Natural killer cell treated with Interleukin-12 subunit alpha and Interleukin-12 subunit beta and Interleukin-15 and Interleukin-18, amount 100 ng/mL, for 72 hours (primary cell): ENCODE results near the gene SCAMP2. TPM values are rescaled to one million over a fixed set of nuclear protein-coding genes. Genes with fewer than 3 reads are reported as not detected.

Experiments
- ATAC-seq, 2 donors: fragments of 150-1000 bp; cut with Tn5 transposase in 1 of 2; sonication (Bioruptor Pico), chemical (Tn5 transposase) in 1 of 2; 2 replicates each; pipeline ENCODE4 v1.10.0; 2021
- DNase-seq: peaks from one replicate; pipeline ENCODE4 v3.0.0; 2022; ENCODE audit warnings: low spot score
- H3K27ac Mint-ChIP-seq, 2 donors: 1 replicate in 1 of 2; 2 replicates in 1 of 2; pipeline ENCODE4 v1.8.0; 2022; ENCODE audit warnings: mixed read lengths in 2 of 2, mild to moderate bottlenecking in 1 of 2, moderate library complexity in 1 of 2
- H3K27me3 Mint-ChIP-seq, 2 donors: 1 replicate in 1 of 2; 2 replicates in 1 of 2; pipeline ENCODE4 v1.8.0; 2022; ENCODE audit warnings: mixed read lengths in 2 of 2
- H3K36me3 Mint-ChIP-seq: one replicate; pipeline ENCODE4 v1.8.0; 2022; ENCODE audit warnings: mixed read lengths
- H3K4me1 Mint-ChIP-seq, 2 donors: 1 replicate in 1 of 2; 2 replicates in 1 of 2; pipeline ENCODE4 v1.8.0; 2022; ENCODE audit warnings: low read depth in 2 of 2, mixed read lengths in 2 of 2, mild to moderate bottlenecking in 1 of 2
- H3K4me3 Mint-ChIP-seq: one replicate; pipeline ENCODE4 v1.8.0; 2022; ENCODE audit warnings: mixed read lengths
- H3K9me3 Mint-ChIP-seq: 2 replicates; pipeline ENCODE4 v1.8.0; 2022; ENCODE audit warnings: mixed read lengths
- total RNA-seq, 2 donors: library from RNA; stranded (reverse); gene quantifications; one replicate each; pipeline ENCODE4 v1.2.3, GENCODE V29; 2022

Gene SCAMP2
- total RNA-seq, 2 donors from 2014 or later, result 109 to 111 TPM

GRCh38 chr15:74863239-74864056 lies 9.7 kb downstream of the SCAMP2 start:
- Mint-ChIP-seq H3K27me3 (no peaks in the 10 kb centered on the region), H3K4me1 (peaks cover 48 to 55% of the 10 kb centered on the region in 2 donors), H3K4me3 (peak overlapping the region; percentile 37), H3K9me3 (no peaks in the 10 kb centered on the region), H3K27ac (peak overlapping the region; percentile 73 to 74), H3K36me3 (peaks cover 4% of the 10 kb centered on the region)
- DNase-seq, result no peak
- peak; percentile 69 to 72 for ATAC-seq

DNA sequence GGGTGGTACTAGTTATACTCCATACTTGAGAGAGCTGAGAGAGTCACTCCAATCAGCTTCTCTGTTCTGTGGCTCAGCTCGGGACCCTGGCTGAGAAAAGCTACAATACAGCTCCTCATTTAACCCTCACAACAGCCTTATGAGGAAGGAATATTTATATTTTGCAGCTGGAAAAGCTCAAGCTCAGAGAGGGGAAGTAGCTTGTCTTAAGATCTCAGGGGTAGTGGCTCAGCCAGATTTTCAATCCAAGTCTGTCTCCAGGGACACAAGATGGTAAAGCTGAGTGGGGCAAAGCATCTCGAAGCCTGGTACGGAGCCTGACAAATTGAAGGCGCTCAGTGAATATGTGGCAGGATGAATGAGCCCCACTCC lies 14.8 kb downstream of the SCAMP2 start:
- ATAC-seq (no peak), DNase-seq (no peak)
- H3K4me1 Mint-ChIP-seq, result peaks cover 33 to 34% of the 10 kb centered on the region in 2 donors

GRCh38 chr15:74857671-74858368 lies 15.3 kb downstream of the SCAMP2 start:
- no peaks in the 10 kb centered on the region for H3K9me3 Mint-ChIP-seq
- H3K4me1 Mint-ChIP-seq, result peaks cover 34 to 35% of the 10 kb centered on the region in 2 donors
- H3K36me3 Mint-ChIP-seq, result peaks cover 4% of the 10 kb centered on the region
- ATAC-seq (peak; percentile 83 to 91), DNase-seq (no peak)
- peak overlapping the region; percentile 67 for H3K4me3 Mint-ChIP-seq
- no peaks in the 10 kb centered on the region for H3K27me3 Mint-ChIP-seq
- H3K27ac Mint-ChIP-seq, result peak overlapping the region; percentile 83 to 87

More for the DNA sequence above, 14.8 kb downstream of the SCAMP2 start:
- Mint-ChIP-seq H3K27ac (peak overlapping the region; percentile 83 to 87), H3K36me3 (peaks cover 1% of the 10 kb centered on the region), H3K9me3 (no peaks in the 10 kb centered on the region), H3K27me3 (no peaks in the 10 kb centered on the region), H3K4me3 (peak overlapping the region; percentile 67)

DNA sequence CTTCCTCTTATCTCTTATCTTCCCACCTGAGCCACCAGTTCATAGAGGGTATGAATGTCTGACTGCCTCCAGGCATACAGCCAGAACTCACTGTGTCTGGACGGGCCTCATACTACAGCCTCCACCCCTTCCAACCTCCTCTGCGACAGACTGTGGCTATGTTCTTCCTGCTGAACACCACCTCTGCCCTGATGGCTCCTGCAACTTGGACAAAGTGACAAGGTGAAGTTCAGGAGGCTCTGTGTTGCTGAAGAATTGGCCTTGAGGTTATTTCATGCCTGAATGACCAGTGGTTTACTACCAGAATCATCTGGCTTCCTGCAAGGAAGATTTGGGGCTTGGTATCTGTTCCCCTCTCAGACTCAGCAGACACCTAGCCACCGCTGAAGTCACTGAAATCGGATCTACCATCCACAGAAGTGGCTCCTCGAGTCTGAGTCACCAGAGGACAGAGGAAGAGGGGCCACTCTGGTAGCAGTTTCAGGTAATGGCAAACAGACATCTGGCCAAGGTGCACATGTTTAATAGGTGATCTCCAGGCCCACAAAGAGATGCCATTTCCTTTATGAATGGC lies 16.0 kb downstream of the SCAMP2 start:
- H3K4me1 Mint-ChIP-seq, result peaks cover 34 to 35% of the 10 kb centered on the region in 2 donors
- no peaks in the 10 kb centered on the region for H3K27me3 Mint-ChIP-seq
- H3K27ac Mint-ChIP-seq, result peak overlapping the region; percentile 83 to 87
- peak in 1 of 2 donors; percentile 41 for ATAC-seq
- no peak for DNase-seq
- H3K9me3 Mint-ChIP-seq, result no peaks in the 10 kb centered on the region
- peaks cover 4% of the 10 kb centered on the region for H3K36me3 Mint-ChIP-seq
- H3K4me3 Mint-ChIP-seq, result peak overlapping the region; percentile 67

GRCh38 chr15:74856537-74856936 lies 16.6 kb downstream of the SCAMP2 start:
- ATAC-seq (no peak), DNase-seq (no peak)
- Mint-ChIP-seq H3K27ac (peak overlapping the region; percentile 83 to 87), H3K4me1 (peaks cover 34 to 35% of the 10 kb centered on the region in 2 donors), H3K4me3 (no peak overlapping the region), H3K9me3 (no peaks in the 10 kb centered on the region), H3K27me3 (no peaks in the 10 kb centered on the region), H3K36me3 (peaks cover 4% of the 10 kb centered on the region)

GRCh38 chr15:74855857-74856256 lies 17.3 kb downstream of the SCAMP2 start:
- DNase-seq (no peak), ATAC-seq (no peak)
- Mint-ChIP-seq H3K27me3 (no peaks in the 10 kb centered on the region), H3K4me1 (peaks cover 31 to 34% of the 10 kb centered on the region in 2 donors), H3K9me3 (no peaks in the 10 kb centered on the region), H3K36me3 (peaks cover 4% of the 10 kb centered on the region), H3K4me3 (no peak overlapping the region), H3K27ac (peak overlapping the region in 1 of 2 donors; percentile 28)

DNA sequence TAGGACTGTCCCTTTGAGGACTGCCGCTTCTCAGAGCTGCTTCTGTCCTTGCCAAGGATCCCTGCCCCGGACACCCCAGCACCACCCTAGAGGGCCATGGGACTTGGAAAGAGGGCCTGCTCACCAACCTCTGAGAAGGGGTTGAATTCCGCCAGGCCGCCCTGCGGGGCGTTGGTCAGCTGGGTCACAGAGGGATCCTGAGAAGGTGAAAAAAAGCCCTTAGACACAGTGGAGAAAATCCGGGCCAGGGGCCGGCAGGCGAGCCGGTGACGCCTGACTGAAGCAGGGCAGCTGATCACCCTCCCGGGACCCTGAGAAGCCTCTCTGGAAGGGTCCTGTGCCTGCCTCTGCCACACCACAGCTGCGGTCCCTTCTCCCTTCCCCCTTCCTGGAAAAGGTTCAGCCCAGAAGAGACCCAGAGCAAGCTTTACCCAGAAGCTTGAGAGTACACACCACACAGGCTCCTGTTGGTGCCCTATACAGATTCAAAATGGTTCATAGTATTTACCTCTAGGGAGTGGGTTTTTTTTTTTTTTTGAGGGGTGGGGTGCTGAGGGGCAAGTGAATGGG lies 18.6 kb downstream of the SCAMP2 start:
- Mint-ChIP-seq H3K27me3 (no peaks in the 10 kb centered on the region), H3K4me1 (peaks cover 30 to 31% of the 10 kb centered on the region in 2 donors), H3K36me3 (peaks cover 4% of the 10 kb centered on the region), H3K27ac (no peak overlapping the region), H3K9me3 (no peaks in the 10 kb centered on the region), H3K4me3 (no peak overlapping the region)
- DNase-seq (no peak), ATAC-seq (no peak)

DNA sequence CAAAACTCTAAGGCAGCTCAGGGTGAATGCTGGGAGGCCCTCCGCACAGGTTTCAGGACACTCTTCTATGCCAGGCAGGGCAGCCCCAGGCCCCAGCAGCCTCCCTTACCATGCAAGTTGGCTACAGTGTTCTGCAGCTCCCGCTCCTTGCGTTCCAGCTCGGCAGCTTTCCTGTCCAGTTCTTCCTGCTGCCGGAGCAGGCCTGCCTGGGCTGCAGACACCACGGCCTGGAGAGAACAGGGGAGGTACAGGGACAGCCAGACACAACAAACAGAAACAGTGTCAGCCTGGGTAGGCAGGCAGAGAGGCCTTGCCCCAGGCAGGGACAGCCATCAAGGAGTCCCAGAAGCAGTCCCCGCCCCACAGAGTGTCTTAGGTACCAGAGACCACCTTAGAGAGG lies 21.2 kb downstream of the SCAMP2 start:
- Mint-ChIP-seq H3K4me3 (no peak overlapping the region), H3K27me3 (no peaks in the 10 kb centered on the region), H3K9me3 (no peaks in the 10 kb centered on the region), H3K4me1 (peaks cover 5 to 12% of the 10 kb centered on the region in 2 donors), H3K27ac (no peak overlapping the region), H3K36me3 (peaks cover 16% of the 10 kb centered on the region)
- no peak for ATAC-seq
- no peak for DNase-seq

- H3K27ac Mint-ChIP-seq, result no peak overlapping the region
Observed at GRCh38 chr15:74850393-74850792, 22.8 kb downstream of the SCAMP2 start.

DNA sequence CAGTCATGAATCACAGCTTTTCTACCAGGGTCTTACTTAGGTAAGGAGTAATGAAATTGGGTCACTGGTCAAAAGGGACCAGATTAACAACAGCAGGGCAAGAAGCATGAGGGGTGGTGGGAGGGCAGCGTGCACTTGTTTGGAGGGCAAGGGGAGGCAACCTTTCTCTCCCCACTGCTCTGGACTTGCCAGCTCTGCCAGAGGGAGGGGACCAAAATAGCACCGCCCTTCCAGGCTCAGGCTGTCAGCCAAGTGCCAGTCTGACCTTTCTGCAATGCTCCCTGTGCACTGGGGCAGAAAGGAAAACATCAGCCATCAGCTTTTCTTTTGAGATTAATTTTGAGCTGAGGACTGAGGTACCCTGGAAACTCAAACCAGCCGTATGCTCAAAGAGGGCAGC lies 25.7 kb downstream of the SCAMP2 start:
- ATAC-seq (no peak), DNase-seq (no peak)
- H3K4me3 Mint-ChIP-seq, result no peak overlapping the region
- H3K27me3 Mint-ChIP-seq, result no peaks in the 10 kb centered on the region
- peaks cover 25 to 31% of the 10 kb centered on the region in 2 donors for H3K4me1 Mint-ChIP-seq
- H3K27ac Mint-ChIP-seq, result peak overlapping the region in 1 of 2 donors; percentile 77
- no peaks in the 10 kb centered on the region for H3K9me3 Mint-ChIP-seq
- H3K36me3 Mint-ChIP-seq, result peaks cover 13% of the 10 kb centered on the region

More at GRCh38 chr15:74850393-74850792, 22.8 kb downstream of the SCAMP2 start:
- DNase-seq (no peak), ATAC-seq (no peak)
- peaks cover 10 to 14% of the 10 kb centered on the region in 2 donors for H3K4me1 Mint-ChIP-seq
- no peak overlapping the region for H3K4me3 Mint-ChIP-seq
- H3K27me3 Mint-ChIP-seq, result no peaks in the 10 kb centered on the region
- no peaks in the 10 kb centered on the region for H3K9me3 Mint-ChIP-seq
- H3K36me3 Mint-ChIP-seq, result peaks cover 16% of the 10 kb centered on the region

DNA sequence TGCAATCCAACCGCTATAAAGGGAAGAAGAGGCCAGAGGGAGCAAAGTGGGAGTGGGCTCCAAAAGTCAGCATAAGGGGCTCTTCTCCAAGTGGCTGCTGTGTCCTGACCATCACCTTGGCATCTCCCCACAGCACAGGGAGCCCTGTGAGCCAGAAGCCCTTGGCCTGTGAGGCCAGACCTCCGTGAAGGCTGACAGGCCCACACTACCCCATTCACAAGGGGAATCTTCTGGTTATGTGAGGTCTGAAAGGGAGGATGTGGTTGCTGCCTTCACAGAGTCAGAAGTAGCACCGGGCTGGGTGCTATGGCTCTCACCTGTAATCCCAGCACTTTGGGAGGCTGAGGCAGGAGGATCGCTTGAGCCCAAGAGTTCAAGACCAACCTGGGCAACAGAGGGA lies 27.6 kb downstream of the SCAMP2 start:
- H3K36me3 Mint-ChIP-seq, result peaks cover 13% of the 10 kb centered on the region
- H3K27me3 Mint-ChIP-seq, result no peaks in the 10 kb centered on the region
- DNase-seq (no peak), ATAC-seq (peak in 1 of 2 donors; percentile 37)
- H3K4me3 Mint-ChIP-seq, result peak overlapping the region; percentile 81
- H3K9me3 Mint-ChIP-seq, result no peaks in the 10 kb centered on the region
- H3K4me1 Mint-ChIP-seq, result peaks cover 39 to 43% of the 10 kb centered on the region in 2 donors
- peak overlapping the region; percentile 95 to 96 for H3K27ac Mint-ChIP-seq

GRCh38 chr15:74845208-74845568 lies 28.0 kb downstream of the SCAMP2 start:
- DNase-seq (no peak), ATAC-seq (peak; percentile 30 to 63)
- Mint-ChIP-seq H3K36me3 (peaks cover 13% of the 10 kb centered on the region), H3K27me3 (no peaks in the 10 kb centered on the region), H3K4me3 (peak overlapping the region; percentile 81), H3K9me3 (no peaks in the 10 kb centered on the region), H3K4me1 (peaks cover 39 to 43% of the 10 kb centered on the region in 2 donors), H3K27ac (peak overlapping the region; percentile 95 to 96)

DNA sequence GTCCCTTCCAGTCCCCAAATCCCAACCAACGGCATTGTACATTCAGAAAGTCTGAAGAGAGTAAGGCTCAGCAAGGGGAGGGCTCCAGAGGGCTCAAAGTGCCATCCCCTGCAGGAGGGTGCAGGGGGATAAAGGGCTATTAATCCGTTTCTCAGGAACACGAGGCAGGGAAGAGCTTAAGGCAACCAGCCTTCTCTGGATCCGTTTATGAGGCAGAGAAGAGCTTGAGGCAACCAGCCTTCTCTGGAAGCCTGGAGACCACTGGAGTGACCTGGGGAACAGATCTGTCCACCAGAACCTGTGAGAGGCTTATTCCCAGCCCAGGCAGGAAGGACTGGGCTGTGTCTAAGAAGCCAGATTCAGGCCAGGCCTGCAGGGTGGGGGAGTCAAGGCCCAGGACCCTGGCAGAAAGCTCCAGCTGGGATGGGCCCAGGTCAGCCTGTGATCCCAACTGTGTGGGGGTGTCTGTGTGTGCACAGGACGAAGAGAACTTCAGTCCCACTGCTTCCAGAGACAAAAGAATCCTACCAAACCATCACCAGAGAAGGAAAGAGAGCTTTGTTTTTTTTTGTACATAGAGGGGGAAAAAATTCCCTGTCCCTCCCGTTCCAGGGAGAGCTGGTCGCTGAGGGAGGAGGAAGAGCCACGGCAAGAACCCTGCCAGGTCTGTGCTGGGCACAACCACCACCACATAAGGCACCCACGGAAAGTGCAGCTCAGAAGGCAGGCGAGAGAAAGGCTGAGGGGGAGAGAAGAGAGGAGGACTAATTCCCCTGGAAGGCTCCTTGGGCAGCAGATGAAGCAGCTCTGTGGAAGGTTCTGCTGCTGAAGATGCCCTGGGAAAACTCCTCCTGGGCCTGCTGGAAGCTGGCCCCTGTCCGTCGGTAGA lies 28.6 kb downstream of the SCAMP2 start:
- peaks cover 13% of the 10 kb centered on the region for H3K36me3 Mint-ChIP-seq
- ATAC-seq (no peak), DNase-seq (no peak)
- H3K27me3 Mint-ChIP-seq, result no peaks in the 10 kb centered on the region
- peak overlapping the region; percentile 95 to 96 for H3K27ac Mint-ChIP-seq
- H3K4me1 Mint-ChIP-seq, result peaks cover 39 to 43% of the 10 kb centered on the region in 2 donors
- no peaks in the 10 kb centered on the region for H3K9me3 Mint-ChIP-seq
- peak overlapping the region; percentile 81 for H3K4me3 Mint-ChIP-seq
